ENCODE data around the gene PPP1R13B. TPM values are rescaled to one million over a fixed set of nuclear protein-coding genes. Genes with fewer than 3 reads are reported as not detected.

Gene PPP1R13B
- total RNA-seq, 1 experiment from 2014 or later = 10.3 TPM

- CTCF ChIA-PET = interaction anchor here (0.6 to 6.3 kb wide), 9 partner anchors 21 to 889 kb away, joined by 3 to 87 read pairs (median 4); no protein-coding TSS in a partner anchor
- Mint-ChIP-seq H3K4me3 (no peak overlapping the region), H3K36me3 (no peaks in the 10 kb centered on the region)
Measured at GRCh38 chr14:103879570-103880347, 32.4 kb upstream of the PPP1R13B start.

GRCh38 chr14:103879118-103879569 lies 31.8 kb upstream of the PPP1R13B start:
- no peaks in the 10 kb centered on the region for H3K36me3 Mint-ChIP-seq
- no peaks in the 10 kb centered on the region for H3K9me3 Mint-ChIP-seq
- H3K27ac Mint-ChIP-seq = peak overlapping the region; percentile 12
- no peaks in the 10 kb centered on the region for H3K27me3 Mint-ChIP-seq (ENCODE audit: low read depth)
- ATAC-seq (no peak), DNase-seq (ENCODE audit: low spot score) (no peak)
- ChIA-PET POLR2A (no interaction called here), CTCF (interaction anchor here (2.2 to 6.3 kb wide), 4 partner anchors 22 to 199 kb away, joined by 7 to 87 read pairs (median 16); no protein-coding TSS in a partner anchor)
- peaks cover 20% of the 10 kb centered on the region for H3K4me1 Mint-ChIP-seq
- H3K4me3 Mint-ChIP-seq = no peak overlapping the region
- TF ChIP-seq, protein P1, sequence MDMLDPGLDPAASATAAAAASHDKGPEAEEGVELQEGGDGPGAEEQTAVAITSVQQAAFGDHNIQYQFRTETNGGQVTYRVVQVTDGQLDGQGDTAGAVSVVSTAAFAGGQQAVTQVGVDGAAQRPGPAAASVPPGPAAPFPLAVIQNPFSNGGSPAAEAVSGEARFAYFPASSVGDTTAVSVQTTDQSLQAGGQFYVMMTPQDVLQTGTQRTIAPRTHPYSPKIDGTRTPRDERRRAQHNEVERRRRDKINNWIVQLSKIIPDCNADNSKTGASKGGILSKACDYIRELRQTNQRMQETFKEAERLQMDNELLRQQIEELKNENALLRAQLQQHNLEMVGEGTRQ (CRISPR knock-in tag; IDR thresholded peaks at IDR 0.05) = no peak
- no peak for TF ChIP-seq GRHL2 (CRISPR knock-in tag; IDR thresholded peaks at IDR 0.05; ENCODE audit: insufficient replicate concordance, severe bottlenecking)
- no peak for TF ChIP-seq ZSCAN18 (CRISPR knock-in tag; IDR thresholded peaks at IDR 0.05)
- no peak for TF ChIP-seq CREM (CRISPR knock-in tag; IDR thresholded peaks at IDR 0.05)

More at GRCh38 chr14:103879570-103880347, 32.4 kb upstream of the PPP1R13B start:
- POLR2A ChIA-PET = no interaction called here
- ATAC-seq (peak; percentile 92), DNase-seq (ENCODE audit: low spot score) (peak; percentile 40)
- Mint-ChIP-seq H3K27me3 (ENCODE audit: low read depth) (no peaks in the 10 kb centered on the region), H3K9me3 (no peaks in the 10 kb centered on the region), H3K27ac (peak overlapping the region; percentile 12; the same call in 1 of the 2 replicates), H3K4me1 (peaks cover 20% of the 10 kb centered on the region)
- TF ChIP-seq GABPB1 (CRISPR knock-in tag; IDR thresholded peaks at IDR 0.05) (peak; percentile 50; the same call in 1 of the 2 replicates), ZBTB21 (CRISPR knock-in tag; IDR thresholded peaks at IDR 0.05; ENCODE audit: borderline replicate concordance) (no peak), TCF7 (CRISPR knock-in tag; IDR thresholded peaks at IDR 0.05; ENCODE audit: low read depth) (no peak), FOXP1 (CRISPR knock-in tag; IDR thresholded peaks at IDR 0.05; ENCODE audit: borderline replicate concordance) (0 out of 2 replicates have a peak, but pooled peaks have one; percentile 18), ETV6 (CRISPR knock-in tag; IDR thresholded peaks at IDR 0.05) (0 out of 2 replicates have a peak, but pooled peaks have one; percentile 24), SP1 (CRISPR knock-in tag; conservative IDR thresholded peaks at IDR 0.05) (0 out of 2 replicates have a peak, but pooled peaks have one; percentile 16)

- POLR2A ChIA-PET = no interaction called here
- Mint-ChIP-seq H3K4me3 (no peak overlapping the region), H3K4me1 (peaks cover 20% of the 10 kb centered on the region), H3K9me3 (no peaks in the 10 kb centered on the region), H3K27ac (no peak overlapping the region), H3K36me3 (no peaks in the 10 kb centered on the region), H3K27me3 (ENCODE audit: low read depth) (no peaks in the 10 kb centered on the region)
- no peak for DNase-seq (ENCODE audit: low spot score)
- CTCF ChIA-PET = interaction anchor here (0.6 to 2.5 kb wide), 4 partner anchors 22 to 247 kb away, joined by 3 to 12 read pairs (median 4); no protein-coding TSS in a partner anchor
- TF ChIP-seq JAZF1 (CRISPR knock-in tag; IDR thresholded peaks at IDR 0.05) = no peak
- no peak for ATAC-seq
Measured at GRCh38 chr14:103878180-103878579, 30.8 kb upstream of the PPP1R13B start.

- Mint-ChIP-seq H3K27ac (no peak overlapping the region), H3K36me3 (no peaks in the 10 kb centered on the region), H3K4me3 (no peak overlapping the region), H3K4me1 (peaks cover 14% of the 10 kb centered on the region), H3K27me3 (ENCODE audit: low read depth) (no peaks in the 10 kb centered on the region), H3K9me3 (no peaks in the 10 kb centered on the region)
- no peak for DNase-seq (ENCODE audit: low spot score)
- ATAC-seq = no peak
- CTCF ChIA-PET = no interaction called here
- TF ChIP-seq ATF1 (CRISPR knock-in tag; IDR thresholded peaks at IDR 0.05) (no peak), ELF4 (CRISPR knock-in tag; IDR thresholded peaks at IDR 0.05; ENCODE audit: low read depth) (no peak)
- POLR2A ChIA-PET = no interaction called here
Measured at GRCh38 chr14:103875010-103875409, 27.6 kb upstream of the PPP1R13B start.

All from WTC11 (cell line).